ENCODE data around the gene ANKS4B. TPM values are rescaled to one million over a fixed set of nuclear protein-coding genes. Genes with fewer than 3 reads are reported as not detected.

ANKS4B gene
- total RNA-seq, 1 donor: not detected

DNA sequence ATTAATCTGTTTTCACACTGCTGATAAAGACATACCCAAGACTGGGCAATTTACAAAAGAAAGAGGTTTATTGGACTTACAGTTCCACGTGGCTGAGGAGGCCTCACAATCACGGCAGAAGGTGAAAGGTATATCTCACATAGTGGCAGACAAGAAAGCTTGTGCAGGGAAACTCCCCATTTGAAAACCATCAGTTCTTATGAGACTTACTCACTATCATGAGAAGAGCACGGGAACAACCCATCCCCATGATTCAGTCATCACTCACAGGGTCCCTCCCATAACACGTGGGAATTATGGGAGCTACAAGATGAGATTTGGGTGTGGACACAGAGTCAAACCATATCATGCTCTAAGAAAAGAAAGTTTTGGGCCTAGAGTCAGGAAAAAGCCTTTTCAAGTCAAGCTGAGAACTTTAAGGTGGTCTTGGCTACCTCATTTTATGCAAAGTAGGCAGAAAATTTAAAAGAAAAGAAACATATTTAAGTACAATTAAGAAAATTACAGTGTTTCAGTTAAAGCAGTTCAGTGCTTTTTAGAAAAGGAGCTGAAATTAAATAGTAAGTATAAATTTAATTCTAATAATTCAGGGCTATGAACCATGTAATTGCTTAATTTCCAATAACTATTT lies 69.5 kb downstream of the ANKS4B start:
- DNase-seq (ENCODE audit: low read depth): peak; percentile 78
- TF ChIP-seq, protein P1, sequence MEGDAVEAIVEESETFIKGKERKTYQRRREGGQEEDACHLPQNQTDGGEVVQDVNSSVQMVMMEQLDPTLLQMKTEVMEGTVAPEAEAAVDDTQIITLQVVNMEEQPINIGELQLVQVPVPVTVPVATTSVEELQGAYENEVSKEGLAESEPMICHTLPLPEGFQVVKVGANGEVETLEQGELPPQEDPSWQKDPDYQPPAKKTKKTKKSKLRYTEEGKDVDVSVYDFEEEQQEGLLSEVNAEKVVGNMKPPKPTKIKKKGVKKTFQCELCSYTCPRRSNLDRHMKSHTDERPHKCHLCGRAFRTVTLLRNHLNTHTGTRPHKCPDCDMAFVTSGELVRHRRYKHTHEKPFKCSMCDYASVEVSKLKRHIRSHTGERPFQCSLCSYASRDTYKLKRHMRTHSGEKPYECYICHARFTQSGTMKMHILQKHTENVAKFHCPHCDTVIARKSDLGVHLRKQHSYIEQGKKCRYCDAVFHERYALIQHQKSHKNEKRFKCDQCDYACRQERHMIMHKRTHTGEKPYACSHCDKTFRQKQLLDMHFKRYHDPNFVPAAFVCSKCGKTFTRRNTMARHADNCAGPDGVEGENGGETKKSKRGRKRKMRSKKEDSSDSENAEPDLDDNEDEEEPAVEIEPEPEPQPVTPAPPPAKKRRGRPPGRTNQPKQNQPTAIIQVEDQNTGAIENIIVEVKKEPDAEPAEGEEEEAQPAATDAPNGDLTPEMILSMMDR (IDR thresholded peaks at IDR 0.05; ENCODE audit: insufficient read depth, low read depth, low read length): no peak
- no peak overlapping the region for H3K4me3 ChIP-seq (ENCODE audit: low read depth, low read length)

Other genes starting within 250 kb of the ANKS4B start
- gene DNAH3, start 82.9 kb upstream of the ANKS4B start, total RNA-seq: under 0.01 TPM in 2 replicates
- gene LDAF1, start 75.0 kb upstream of the ANKS4B start, total RNA-seq: 41.9 and 47.9 TPM in 2 replicates
- not detected in 2 replicates for gene ZP2, start 22.1 kb upstream of the ANKS4B start, total RNA-seq
- gene CRYM, start 44.6 kb downstream of the ANKS4B start, total RNA-seq: 0.32 TPM in 1 of 2 replicates, not detected in the other